ENCODE data around the gene IRF8. TPM values are rescaled to one million over a fixed set of nuclear protein-coding genes. Genes with fewer than 3 reads are reported as not detected.

IRF8 gene, protein sequence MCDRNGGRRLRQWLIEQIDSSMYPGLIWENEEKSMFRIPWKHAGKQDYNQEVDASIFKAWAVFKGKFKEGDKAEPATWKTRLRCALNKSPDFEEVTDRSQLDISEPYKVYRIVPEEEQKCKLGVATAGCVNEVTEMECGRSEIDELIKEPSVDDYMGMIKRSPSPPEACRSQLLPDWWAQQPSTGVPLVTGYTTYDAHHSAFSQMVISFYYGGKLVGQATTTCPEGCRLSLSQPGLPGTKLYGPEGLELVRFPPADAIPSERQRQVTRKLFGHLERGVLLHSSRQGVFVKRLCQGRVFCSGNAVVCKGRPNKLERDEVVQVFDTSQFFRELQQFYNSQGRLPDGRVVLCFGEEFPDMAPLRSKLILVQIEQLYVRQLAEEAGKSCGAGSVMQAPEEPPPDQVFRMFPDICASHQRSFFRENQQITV
- total RNA-seq = 10 to 100 TPM in 1 of 4 donors, 1 to 10 TPM in 2, not detected in 1; 1.4 to 13.0 (median 8.8) TPM

DNA sequence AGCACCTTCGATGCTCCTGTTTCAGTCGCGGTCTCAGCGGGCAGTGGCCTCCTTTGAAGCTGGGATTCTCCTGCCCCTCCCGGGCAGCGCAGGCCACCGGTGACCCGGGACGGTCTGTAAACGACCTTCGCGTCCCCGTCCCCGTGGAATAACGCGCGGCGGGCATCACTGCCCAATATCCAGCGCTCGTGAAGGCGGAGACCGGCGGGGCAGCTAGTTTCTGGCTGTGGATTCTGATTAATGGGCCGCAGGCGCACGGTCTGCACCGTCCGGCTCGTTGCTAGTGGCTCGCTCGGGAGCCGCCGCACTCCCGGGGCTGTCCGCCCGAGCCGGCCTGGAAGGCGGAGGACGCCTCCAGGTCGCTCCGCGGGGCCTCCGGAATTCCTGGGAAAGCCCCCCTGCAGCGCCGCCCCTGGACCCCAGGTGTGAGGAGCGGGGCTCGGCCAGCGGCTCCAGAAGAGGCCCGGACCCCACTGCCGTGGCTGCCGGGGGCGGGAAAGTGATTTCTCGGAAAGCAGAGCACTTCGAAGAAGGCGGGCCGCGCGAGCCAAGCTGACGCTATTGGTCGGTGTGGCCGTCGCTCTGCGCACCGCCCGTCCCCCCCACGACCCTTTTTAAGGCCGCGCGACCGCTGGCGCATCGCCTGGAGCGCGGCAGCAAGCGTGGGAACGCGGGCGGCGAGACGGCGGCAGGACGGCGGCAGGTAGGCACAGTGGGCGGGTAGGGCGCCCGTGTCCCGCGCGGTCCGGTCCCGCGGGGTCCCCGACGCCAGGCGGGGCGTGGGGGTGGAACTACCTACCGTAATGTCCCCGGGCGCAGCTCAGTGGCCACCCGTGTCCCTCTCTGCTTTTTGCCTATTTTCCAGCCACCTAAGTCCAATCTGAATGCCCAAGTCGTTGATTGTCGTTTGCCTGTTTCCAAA lies at the start of gene IRF8:
Gene IRF8 (plus strand): TSS at position 642 of the 922 bp plus-strand sequence. CDS start 3,854 bp downstream, outside the sequence.
- H3K9me3 ChIP-seq = no peaks in the 10 kb centered on the region
- TF ChIP-seq POLR2A (IDR thresholded peaks at IDR 0.05) = peak in 2 of 4 donors; percentile 70 to 84
- TF ChIP-seq, protein P1, sequence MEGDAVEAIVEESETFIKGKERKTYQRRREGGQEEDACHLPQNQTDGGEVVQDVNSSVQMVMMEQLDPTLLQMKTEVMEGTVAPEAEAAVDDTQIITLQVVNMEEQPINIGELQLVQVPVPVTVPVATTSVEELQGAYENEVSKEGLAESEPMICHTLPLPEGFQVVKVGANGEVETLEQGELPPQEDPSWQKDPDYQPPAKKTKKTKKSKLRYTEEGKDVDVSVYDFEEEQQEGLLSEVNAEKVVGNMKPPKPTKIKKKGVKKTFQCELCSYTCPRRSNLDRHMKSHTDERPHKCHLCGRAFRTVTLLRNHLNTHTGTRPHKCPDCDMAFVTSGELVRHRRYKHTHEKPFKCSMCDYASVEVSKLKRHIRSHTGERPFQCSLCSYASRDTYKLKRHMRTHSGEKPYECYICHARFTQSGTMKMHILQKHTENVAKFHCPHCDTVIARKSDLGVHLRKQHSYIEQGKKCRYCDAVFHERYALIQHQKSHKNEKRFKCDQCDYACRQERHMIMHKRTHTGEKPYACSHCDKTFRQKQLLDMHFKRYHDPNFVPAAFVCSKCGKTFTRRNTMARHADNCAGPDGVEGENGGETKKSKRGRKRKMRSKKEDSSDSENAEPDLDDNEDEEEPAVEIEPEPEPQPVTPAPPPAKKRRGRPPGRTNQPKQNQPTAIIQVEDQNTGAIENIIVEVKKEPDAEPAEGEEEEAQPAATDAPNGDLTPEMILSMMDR (IDR thresholded peaks at IDR 0.05) = no peak
- peaks cover 0 to 31% (median 3%) of the 10 kb centered on the region in 3 donors for H3K4me1 ChIP-seq
- intact Hi-C loops (cut with DNase I) = no loop called here
- H3K36me3 ChIP-seq = no peaks in the 10 kb centered on the region
- no peak for DNase-seq
- peaks cover 0 to 100% (median 4%) of the 10 kb centered on the region in 4 donors for H3K27me3 ChIP-seq
- H3K27ac ChIP-seq = peak within 1 kb of the TSS; percentile 46 to 80 (median 65)
- peak within 1 kb of the TSS; percentile 33 to 80 (median 54) for H3K4me3 ChIP-seq
- 3 to 13% methylated on average over 12 to 35 of the region's 102 CpGs for WGBS, 2 donors

DNA sequence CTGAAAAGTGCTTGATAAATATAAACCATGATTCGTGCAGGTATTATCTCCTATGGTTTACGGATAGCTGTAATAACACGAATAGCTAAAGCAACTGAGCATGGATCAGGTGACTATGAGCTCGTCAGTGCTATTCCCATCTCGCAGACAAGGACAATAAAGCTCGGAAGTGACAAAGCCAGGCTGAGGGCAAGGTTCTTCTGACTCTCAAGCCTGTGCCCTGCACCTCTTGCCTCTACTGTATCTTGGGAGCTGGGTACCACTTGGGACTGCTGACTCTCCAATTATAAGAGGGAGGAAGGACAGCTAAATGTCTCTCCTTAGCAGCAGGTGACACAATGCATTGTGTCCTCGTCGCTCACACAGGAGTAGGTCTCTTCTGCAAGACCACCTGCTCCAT lies 49.6 kb upstream of the IRF8 start:
- no peak for TF ChIP-seq POLR2A (IDR thresholded peaks at IDR 0.05)
- TF ChIP-seq, protein P1 (IDR thresholded peaks at IDR 0.05) = no peak
- 77 to 78% methylated on average over 8 of the region's 8 CpGs for WGBS, 2 donors
- intact Hi-C loops (cut with DNase I) = no loop called here
- DNase-seq = no peak
- Histone ChIP-seq H3K27ac (no peak overlapping the region), H3K27me3 (peaks cover 0 to 60% (median 3%) of the 10 kb centered on the region in 4 donors), H3K4me1 (no peaks in the 10 kb centered on the region), H3K4me3 (no peak overlapping the region), H3K36me3 (no peaks in the 10 kb centered on the region), H3K9me3 (no peaks in the 10 kb centered on the region)

DNA sequence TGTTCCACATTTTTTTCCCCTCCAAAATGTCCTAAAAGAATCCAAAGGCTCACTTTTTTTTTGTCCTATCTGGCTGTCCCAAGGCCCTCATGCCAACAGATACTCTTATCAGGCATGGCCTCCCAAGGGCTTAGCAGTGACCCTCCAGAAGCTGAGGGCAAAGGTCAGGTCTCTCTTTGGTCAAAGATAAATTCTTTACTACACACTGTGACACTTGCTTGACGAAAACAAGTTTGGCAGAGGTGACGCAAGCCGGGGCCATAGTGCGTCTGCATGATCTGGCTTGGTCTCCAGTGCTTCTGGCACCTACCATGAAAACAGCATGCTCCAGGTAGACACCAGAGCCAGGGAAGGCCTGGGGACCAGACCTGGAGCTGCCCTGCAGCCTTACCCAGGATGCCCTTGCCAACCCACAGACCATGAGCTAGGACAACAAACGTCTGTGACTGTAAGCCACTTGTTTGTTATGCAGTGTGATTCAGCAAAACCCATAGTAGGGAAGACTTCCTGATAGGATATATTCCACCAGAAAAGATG lies 48.5 kb upstream of the IRF8 start:
- Histone ChIP-seq H3K36me3 (no peaks in the 10 kb centered on the region), H3K4me3 (no peak overlapping the region), H3K27ac (no peak overlapping the region), H3K9me3 (no peaks in the 10 kb centered on the region), H3K4me1 (no peaks in the 10 kb centered on the region), H3K27me3 (peaks cover 0 to 54% (median 3%) of the 10 kb centered on the region in 4 donors)
- TF ChIP-seq, protein P1 (IDR thresholded peaks at IDR 0.05) = no peak
- no peak for TF ChIP-seq POLR2A (IDR thresholded peaks at IDR 0.05)
- 20 to 51% methylated on average over 2 of the region's 5 CpGs for WGBS, 2 donors
- intact Hi-C loops (cut with DNase I) = no loop called here
- DNase-seq = no peak

DNA sequence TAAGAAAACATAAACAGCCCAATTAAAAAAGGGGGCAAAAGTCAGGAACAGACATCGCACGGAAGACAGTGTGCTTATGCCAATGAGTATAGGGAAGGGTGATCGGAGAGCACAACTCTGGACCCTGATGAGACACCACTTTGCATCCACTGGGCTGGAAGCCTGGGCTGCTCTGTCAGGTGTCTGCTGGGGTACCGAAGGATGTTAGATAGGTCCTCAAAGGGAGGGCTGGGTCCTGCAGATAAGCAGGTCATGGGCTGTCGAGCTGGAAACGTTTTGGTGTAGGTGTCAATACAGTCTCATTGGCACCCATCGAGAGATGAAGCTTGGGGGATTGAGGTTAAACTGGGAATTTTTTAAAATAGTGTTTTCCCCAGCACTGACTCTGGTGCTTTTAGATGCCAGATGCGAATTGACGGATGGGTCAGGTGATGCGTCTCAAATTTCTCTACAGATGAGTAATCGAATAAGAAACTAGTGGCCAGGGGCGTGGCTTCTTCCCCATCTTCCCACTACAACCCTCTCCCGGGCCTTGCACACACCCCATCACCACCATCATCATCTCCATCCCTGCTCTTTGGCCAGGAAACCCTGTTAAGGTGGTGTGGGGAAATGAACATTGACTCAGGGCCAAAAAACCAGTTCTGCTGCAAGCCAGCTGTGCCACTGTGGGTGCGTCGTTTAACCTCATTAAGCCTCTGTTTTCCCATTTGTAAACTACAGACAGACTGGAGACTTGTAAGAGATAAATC lies 47.8 kb upstream of the IRF8 start:
- H3K9me3 ChIP-seq = no peaks in the 10 kb centered on the region
- H3K36me3 ChIP-seq = no peaks in the 10 kb centered on the region
- peaks cover 0 to 48% (median 3%) of the 10 kb centered on the region in 4 donors for H3K27me3 ChIP-seq
- no peaks in the 10 kb centered on the region for H3K4me1 ChIP-seq
- 55 to 61% methylated on average over 14 to 15 of the region's 15 CpGs for WGBS, 2 donors
- intact Hi-C loops (cut with DNase I) = no loop called here
- no peak for DNase-seq
- H3K27ac ChIP-seq = no peak overlapping the region
- TF ChIP-seq POLR2A (IDR thresholded peaks at IDR 0.05) = no peak
- TF ChIP-seq, protein P1 (IDR thresholded peaks at IDR 0.05) = no peak
- H3K4me3 ChIP-seq = no peak overlapping the region
